Activated CD4-positive, alpha-beta T cell treated with anti-CD3 and anti-CD28 coated beads for 36 hours (primary cell): ENCODE results near the gene SOX14. TPM values are rescaled to one million over a fixed set of nuclear protein-coding genes. Genes with fewer than 3 reads are reported as not detected.

Experiments used
- ATAC-seq: fragments of 200-7000 bp; cut with Tn5 transposase; one replicate; pipeline ENCODE4 v1.10.0; 2021; ENCODE audit warnings: mild to moderate bottlenecking, moderate library complexity
- CTCF ChIA-PET: fragments of 350-600 bp; sonication (Branson Sonifier 250); formaldehyde crosslinking; loops from one replicate; lab custom pipeline; 2021; ENCODE audit warnings: antibody characterized with exemption; lab: Charles Lee
- POLR2A ChIA-PET: fragments of 350-600 bp; sonication (Branson Sonifier 250); formaldehyde crosslinking; loops from one replicate; lab custom pipeline; 2021; ENCODE audit warnings: antibody characterized with exemption, inconsistent platforms; lab: Charles Lee
- DNase-seq: peaks from one replicate; pipeline ENCODE4 v3.0.0-alpha.2; 2020
- H3K27ac Mint-ChIP-seq: one replicate; pipeline ENCODE4 v1.8.0; 2021; ENCODE audit warnings: mixed read lengths
- H3K27me3 Mint-ChIP-seq: one replicate; pipeline ENCODE4 v1.8.0; 2021; ENCODE audit warnings: mixed read lengths
- H3K36me3 Mint-ChIP-seq: one replicate; pipeline ENCODE4 v1.8.0; 2021; ENCODE audit warnings: low read depth, mixed read lengths
- H3K4me1 Mint-ChIP-seq: one replicate; pipeline ENCODE4 v1.8.0; 2021; ENCODE audit warnings: mixed read lengths
- H3K4me3 Mint-ChIP-seq: one replicate; pipeline ENCODE4 v1.8.0; 2021; ENCODE audit warnings: mild to moderate bottlenecking, moderate library complexity, mixed read lengths
- H3K9me3 Mint-ChIP-seq: one replicate; pipeline ENCODE4 v1.8.0; 2021; ENCODE audit warnings: low read depth, mixed read lengths
- intact Hi-C, 2 experiments: fragments of 100-400 bp; cut with DNase I in 1 of 2; cut with micrococcal nuclease in 1 of 2; formaldehyde crosslinking; loops; one replicate each; pipeline versions ENCODE4 v1.14.2 to v1.15.1; 2022 to 2024; cut with DNase I, micrococcal nuclease
- total RNA-seq, 2 experiments: library from RNA; stranded (reverse); gene quantifications; one replicate each; pipeline ENCODE4 v1.2.3, GENCODE V29; 2021

SOX14 gene
- total RNA-seq, 2 experiments from 2014 or later = not detected

GRCh38 chr3:137803215-137803614 is 39.1 kb downstream of the SOX14 start:
- Mint-ChIP-seq H3K27ac (no peak overlapping the region), H3K27me3 (peaks cover 8% of the 10 kb centered on the region), H3K36me3 (no peaks in the 10 kb centered on the region), H3K4me1 (no peaks in the 10 kb centered on the region), H3K9me3 (peaks cover 4% of the 10 kb centered on the region), H3K4me3 (no peak overlapping the region)
- ChIA-PET POLR2A (no interaction called here), CTCF (interaction anchor here (0.7 kb wide), 1 partner anchor 697 kb away, joined by 3 read pairs; no protein-coding TSS in a partner anchor)
- no peak for DNase-seq
- ATAC-seq = no peak
- intact Hi-C loops = loop anchor here in 1 of 2 experiments (10.0 kb wide), 1 partner anchor 62 kb away; no protein-coding TSS in a partner anchor

- no peaks in the 10 kb centered on the region for H3K36me3 Mint-ChIP-seq
- H3K4me1 Mint-ChIP-seq = no peaks in the 10 kb centered on the region
- POLR2A ChIA-PET = no interaction called here
- no peak for DNase-seq
- no peak overlapping the region for H3K4me3 Mint-ChIP-seq
- CTCF ChIA-PET = no interaction called here
- H3K9me3 Mint-ChIP-seq = peaks cover 4% of the 10 kb centered on the region
- no peak overlapping the region for H3K27ac Mint-ChIP-seq
- intact Hi-C loops = loop anchor here in 1 of 2 experiments (10.0 kb wide), 1 partner anchor 57 kb away; no protein-coding TSS in a partner anchor
- peaks cover 5% of the 10 kb centered on the region for H3K27me3 Mint-ChIP-seq
- ATAC-seq = no peak
These were observed 43.9 kb downstream of the SOX14 start for GRCh38 chr3:137807998-137808397.

- Mint-ChIP-seq H3K27me3 (peaks cover 7% of the 10 kb centered on the region), H3K27ac (no peak overlapping the region), H3K36me3 (no peaks in the 10 kb centered on the region), H3K9me3 (peaks cover 4% of the 10 kb centered on the region), H3K4me1 (no peaks in the 10 kb centered on the region), H3K4me3 (no peak overlapping the region)
- DNase-seq = no peak
- intact Hi-C loops = loop anchor here in 1 of 2 experiments (10.0 kb wide), 1 partner anchor 55 kb away; no protein-coding TSS in a partner anchor
- ATAC-seq = no peak
- CTCF ChIA-PET = no interaction called here
- POLR2A ChIA-PET = no interaction called here
These were observed 45.4 kb downstream of the SOX14 start for GRCh38 chr3:137809509-137809908.

GRCh38 chr3:137812023-137812422 is 47.9 kb downstream of the SOX14 start:
- POLR2A ChIA-PET = no interaction called here

GRCh38 chr3:137815251-137815650 is 51.1 kb downstream of the SOX14 start:
- intact Hi-C loops = no loop called here
- H3K4me1 Mint-ChIP-seq = no peaks in the 10 kb centered on the region
- CTCF ChIA-PET = interaction anchor here (0.7 kb wide), 1 partner anchor 54 kb away, joined by 3 read pairs; no protein-coding TSS in a partner anchor
- DNase-seq (no peak), ATAC-seq (no peak)
- POLR2A ChIA-PET = no interaction called here
- H3K4me3 Mint-ChIP-seq = no peak overlapping the region
- H3K9me3 Mint-ChIP-seq = no peaks in the 10 kb centered on the region
- no peaks in the 10 kb centered on the region for H3K36me3 Mint-ChIP-seq
- H3K27me3 Mint-ChIP-seq = peaks cover 9% of the 10 kb centered on the region
- no peak overlapping the region for H3K27ac Mint-ChIP-seq

More at GRCh38 chr3:137812023-137812422, 47.9 kb downstream of the SOX14 start:
- H3K4me3 Mint-ChIP-seq = no peak overlapping the region
- no peak overlapping the region for H3K27ac Mint-ChIP-seq
- ATAC-seq (no peak), DNase-seq (no peak)
- CTCF ChIA-PET = no interaction called here
- H3K27me3 Mint-ChIP-seq = peaks cover 9% of the 10 kb centered on the region
- H3K36me3 Mint-ChIP-seq = no peaks in the 10 kb centered on the region
- no peaks in the 10 kb centered on the region for H3K4me1 Mint-ChIP-seq
- intact Hi-C loops = no loop called here
- H3K9me3 Mint-ChIP-seq = no peaks in the 10 kb centered on the region

Other genes with a start within 250 kb of the SOX14 start
- not detected for gene CLDN18, start 245.8 kb downstream of the SOX14 start, total RNA-seq